CD4-positive, alpha-beta T cell treated with Interleukin-12 subunit alpha and Interleukin-12 subunit beta, for 1 hour (primary cell): ENCODE measurements around the gene SEC22C.
"Not testable (repeated sequence)": the region's sequence is repeated elsewhere in the genome, so short reads cannot be mapped to it uniquely, and the experiment has no call there.

Source experiments
- DNase-seq: peaks from one replicate; pipeline ENCODE4 v3.0.0-alpha.2; 2020

The SEC22C gene

GRCh38 chr3:42579346-42579745 lies 2.4 kb downstream of the SEC22C start:
- DNase-seq = not testable (repeated sequence)

GRCh38 chr3:42578054-42578453 lies 3.7 kb downstream of the SEC22C start:
- no peak for DNase-seq

- DNase-seq = no peak
Measured at GRCh38 chr3:42575137-42575741, 6.5 kb downstream of the SEC22C start.

GRCh38 chr3:42572278-42572677 lies 9.5 kb downstream of the SEC22C start:
- DNase-seq = peak; percentile 38

- no peak for DNase-seq
Measured at GRCh38 chr3:42569593-42570142, 12.1 kb downstream of the SEC22C start.

GRCh38 chr3:42562047-42562907 lies 19.5 kb downstream of the SEC22C start:
- DNase-seq = no peak

GRCh38 chr3:42557854-42558253 lies 23.9 kb downstream of the SEC22C start:
- DNase-seq = peak; percentile 62

- not testable (repeated sequence) for DNase-seq
Measured at GRCh38 chr3:42556817-42557216, 24.9 kb downstream of the SEC22C start.

GRCh38 chr3:42556089-42556632 lies 25.6 kb downstream of the SEC22C start:
- peak; percentile 74 for DNase-seq

- DNase-seq = no peak
Measured at GRCh38 chr3:42552830-42553229, 28.9 kb downstream of the SEC22C start.

- DNase-seq = no peak
Measured at GRCh38 chr3:42550250-42550649, 31.5 kb downstream of the SEC22C start.

- DNase-seq = no peak
Measured at GRCh38 chr3:42549131-42549530, 32.6 kb downstream of the SEC22C start.

GRCh38 chr3:42547401-42547945 lies 34.3 kb downstream of the SEC22C start:
- peak; percentile 71 for DNase-seq

- no peak for DNase-seq
Measured at GRCh38 chr3:42546691-42547213, 35.0 kb downstream of the SEC22C start.

- DNase-seq = no peak
Measured at GRCh38 chr3:42545284-42545900, 36.4 kb downstream of the SEC22C start.

- DNase-seq = no peak
Measured at GRCh38 chr3:42544492-42545283, 37.1 kb downstream of the SEC22C start.

- DNase-seq = no peak
Measured at GRCh38 chr3:42541079-42541478, 40.7 kb downstream of the SEC22C start.

GRCh38 chr3:42539871-42540714 lies 41.7 kb downstream of the SEC22C start:
- DNase-seq = peak; percentile 69

GRCh38 chr3:42537350-42537749 lies 44.4 kb downstream of the SEC22C start:
- no peak for DNase-seq

- peak; percentile 60 for DNase-seq
Measured at GRCh38 chr3:42535981-42536784, 45.6 kb downstream of the SEC22C start.
